Measurements from ENCODE around the gene PDE11A. TPM values are rescaled to one million over a fixed set of nuclear protein-coding genes. Genes with fewer than 3 reads are reported as not detected.

The PDE11A gene
- total RNA-seq, 1 experiment from 2014 or later: 0.29 TPM

DNA sequence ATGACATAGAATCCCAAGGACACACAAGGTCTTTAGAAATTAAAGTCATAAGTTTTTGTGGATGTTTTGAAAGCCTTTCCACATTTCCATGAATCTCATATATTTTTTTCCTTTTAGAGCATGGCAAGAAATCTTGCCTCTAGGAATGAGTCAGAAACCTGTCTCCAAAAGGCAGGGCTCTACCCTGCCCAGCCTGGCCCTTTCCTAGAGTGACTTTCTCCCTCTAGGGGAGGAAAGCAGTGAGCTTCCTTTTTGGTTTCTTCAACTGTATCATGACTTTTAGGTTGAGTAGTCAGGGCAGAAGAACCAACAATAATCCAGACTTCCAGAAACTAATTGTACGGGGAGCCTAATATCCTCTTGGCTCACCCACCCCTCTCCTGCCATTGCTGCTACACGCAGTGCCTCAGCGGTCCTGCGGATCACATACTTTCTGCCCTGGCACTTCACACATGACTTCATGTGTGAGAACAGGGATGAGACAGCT, 379.8 kb downstream of the PDE11A start:
- peak; percentile 48 for DNase-seq (ENCODE audit: low read depth)

DNA sequence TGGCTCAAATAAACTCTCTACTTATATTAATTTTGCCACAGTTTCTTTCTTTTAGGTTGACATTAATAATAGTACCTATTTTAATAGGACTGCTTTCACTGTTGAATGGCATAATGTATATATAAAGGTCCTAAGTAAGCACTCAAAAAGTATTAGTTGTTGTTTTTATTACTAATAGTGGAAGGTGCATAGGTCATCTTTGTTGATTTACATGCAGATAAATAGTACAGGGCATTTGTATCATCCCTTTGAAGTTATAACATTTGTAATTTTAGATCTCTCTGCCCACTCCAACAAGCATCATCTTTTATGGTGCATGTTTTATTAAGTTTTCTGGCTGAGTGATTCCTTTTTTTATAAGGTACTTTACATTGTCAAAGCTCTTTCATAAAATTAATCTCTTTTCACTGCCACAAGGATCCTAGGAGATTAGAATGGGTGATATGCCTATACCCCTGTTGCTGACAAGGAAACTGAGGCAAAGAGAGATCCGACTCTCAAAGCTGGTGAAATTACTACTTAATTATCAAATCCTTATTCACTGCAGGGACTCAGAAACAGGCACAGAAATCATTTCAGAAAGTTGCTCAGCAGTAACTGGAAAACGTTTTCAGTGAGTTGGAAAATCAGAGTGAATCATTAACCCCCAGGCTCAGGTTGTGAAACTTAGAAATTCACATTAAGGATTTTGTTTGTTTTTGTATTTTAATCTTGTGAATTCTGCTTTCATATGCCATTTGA, 380.4 kb downstream of the PDE11A start:
- DNase-seq (ENCODE audit: low read depth): no peak

DNA sequence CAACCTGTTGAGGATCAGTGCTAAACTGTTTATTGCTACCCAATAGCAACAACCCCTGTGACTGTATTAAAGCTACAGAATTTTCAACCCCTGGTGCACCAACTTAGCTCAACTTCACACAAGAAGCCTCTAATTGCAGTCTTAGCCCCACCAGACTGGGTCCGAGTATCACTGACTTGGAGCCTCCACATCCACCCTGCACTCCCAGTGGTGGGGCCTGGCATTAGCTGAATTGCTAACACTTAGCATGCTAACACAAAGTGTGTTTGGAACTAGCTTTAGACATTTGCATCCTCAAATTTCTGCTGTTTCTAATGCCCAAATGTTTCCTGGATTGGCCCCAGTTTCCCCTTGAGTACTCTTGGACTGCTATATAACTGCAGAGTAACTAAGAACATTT, 381.4 kb downstream of the PDE11A start:
- DNase-seq (ENCODE audit: low read depth): no peak

DNA sequence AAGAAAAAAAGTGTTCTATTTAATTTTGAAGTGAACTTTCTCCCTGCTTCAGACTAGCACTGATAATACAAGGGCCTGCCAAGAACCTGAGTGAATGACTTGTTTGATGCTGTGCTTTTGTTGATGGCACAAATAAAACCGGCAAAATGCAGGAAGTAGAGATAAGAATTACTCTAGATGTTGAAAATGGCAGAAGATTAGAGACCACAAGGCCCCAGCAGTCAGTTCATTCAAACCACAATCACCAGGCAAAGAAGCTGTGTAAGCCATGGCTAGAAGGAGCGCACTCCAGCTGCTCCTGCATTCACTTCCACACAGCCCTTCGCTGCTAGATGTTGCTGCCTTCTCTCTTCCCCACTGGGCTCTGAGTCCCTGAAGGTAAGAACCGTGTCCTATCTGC, 383.0 kb downstream of the PDE11A start:
- no peak for DNase-seq (ENCODE audit: low read depth)

DNA sequence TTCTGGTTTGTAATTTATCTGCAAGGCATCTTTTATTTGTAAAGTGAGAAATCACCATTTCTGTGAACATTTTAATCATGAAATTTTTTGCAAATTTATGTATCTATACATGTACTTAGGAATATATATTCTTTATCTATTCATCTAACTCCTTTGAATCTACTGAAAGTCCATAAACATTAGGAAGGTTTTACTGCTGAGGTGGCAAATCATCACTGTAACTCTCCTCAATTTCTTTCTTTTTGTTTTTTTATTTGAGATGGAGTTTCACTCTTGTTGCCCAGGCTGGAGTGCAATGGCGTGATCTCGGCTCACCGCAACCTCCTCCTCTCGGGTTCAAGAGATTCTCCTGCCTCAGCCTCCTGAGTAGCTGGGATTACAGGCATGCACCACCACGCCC, 383.7 kb downstream of the PDE11A start:
- no peak for DNase-seq (ENCODE audit: low read depth)

DNA sequence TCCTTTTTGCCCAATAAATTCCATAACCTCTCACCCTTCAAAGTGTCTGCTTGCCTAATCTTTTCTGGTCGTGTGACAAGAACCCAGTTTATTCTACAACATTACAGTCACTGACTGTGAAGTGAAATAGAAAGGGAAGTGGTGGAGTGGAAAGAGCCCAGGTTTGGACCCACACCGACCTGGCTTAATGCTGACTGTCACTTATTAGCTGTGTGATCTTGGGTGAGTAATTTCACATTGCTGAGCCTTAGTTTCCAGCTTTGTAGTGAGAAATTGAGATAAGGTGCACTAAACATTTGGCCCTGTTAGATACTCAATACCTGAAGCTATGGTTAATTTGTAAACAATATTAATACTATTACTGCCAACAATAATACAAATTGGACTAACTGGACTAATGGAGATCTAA, 388.9 kb downstream of the PDE11A start:
- DNase-seq (ENCODE audit: low read depth): no peak

DNA sequence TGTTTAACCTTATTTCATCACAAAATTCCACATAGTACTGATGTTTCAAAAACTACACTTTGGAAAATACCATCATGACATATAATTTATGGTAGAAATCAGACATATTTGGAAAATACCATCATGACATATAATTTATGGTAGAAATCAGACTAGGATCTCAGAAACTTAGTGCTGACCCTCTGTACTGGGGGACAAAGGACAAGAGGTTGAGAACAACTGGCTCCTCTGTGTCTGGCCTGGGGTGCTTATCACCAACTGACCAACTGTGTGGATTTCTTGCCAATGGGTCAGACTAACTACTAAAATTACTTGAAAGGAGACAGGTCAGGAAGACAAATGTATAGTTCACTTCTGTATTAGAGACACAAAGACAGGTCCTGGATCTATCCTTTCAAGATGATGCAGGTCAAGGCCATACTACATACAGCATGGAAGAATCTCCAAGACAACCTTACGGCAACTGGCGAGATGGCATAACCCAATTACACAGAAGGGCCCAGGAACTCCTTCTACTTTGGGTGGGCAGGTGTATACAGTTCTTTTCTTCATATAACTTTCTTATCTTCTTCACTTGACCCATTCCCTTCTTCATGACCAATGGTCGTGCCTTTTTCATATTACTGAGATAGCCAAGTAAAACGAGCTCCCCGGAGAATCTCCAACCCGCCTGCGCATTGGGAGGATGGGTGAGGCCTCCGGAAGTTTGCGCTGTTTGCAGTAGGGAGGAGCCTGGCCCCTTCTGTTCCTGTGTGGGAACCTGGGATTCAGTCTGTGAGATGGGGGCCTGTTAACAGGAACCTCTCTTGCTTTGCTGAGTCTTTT, 389.5 kb downstream of the PDE11A start:
- no peak for DNase-seq (ENCODE audit: low read depth)

DNA sequence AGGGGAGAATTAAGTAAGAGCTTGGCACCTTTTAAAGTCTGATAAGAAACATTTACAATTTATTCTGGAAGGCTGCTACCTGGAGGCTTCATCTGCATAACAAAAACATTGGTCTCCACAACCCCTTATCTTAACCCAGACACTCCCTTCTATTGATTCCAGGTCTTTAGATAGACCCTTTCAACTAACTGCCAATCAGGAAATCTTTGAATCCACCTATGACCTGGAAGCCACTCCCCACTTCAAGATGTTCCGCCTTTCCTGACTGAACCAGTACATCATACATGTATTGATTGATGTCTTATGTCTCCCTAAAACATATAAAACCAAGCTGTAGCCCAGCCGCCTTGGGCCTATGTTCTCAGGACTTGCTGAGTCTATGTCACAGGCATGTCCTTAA, 390.6 kb downstream of the PDE11A start:
- DNase-seq (ENCODE audit: low read depth): no peak

DNA sequence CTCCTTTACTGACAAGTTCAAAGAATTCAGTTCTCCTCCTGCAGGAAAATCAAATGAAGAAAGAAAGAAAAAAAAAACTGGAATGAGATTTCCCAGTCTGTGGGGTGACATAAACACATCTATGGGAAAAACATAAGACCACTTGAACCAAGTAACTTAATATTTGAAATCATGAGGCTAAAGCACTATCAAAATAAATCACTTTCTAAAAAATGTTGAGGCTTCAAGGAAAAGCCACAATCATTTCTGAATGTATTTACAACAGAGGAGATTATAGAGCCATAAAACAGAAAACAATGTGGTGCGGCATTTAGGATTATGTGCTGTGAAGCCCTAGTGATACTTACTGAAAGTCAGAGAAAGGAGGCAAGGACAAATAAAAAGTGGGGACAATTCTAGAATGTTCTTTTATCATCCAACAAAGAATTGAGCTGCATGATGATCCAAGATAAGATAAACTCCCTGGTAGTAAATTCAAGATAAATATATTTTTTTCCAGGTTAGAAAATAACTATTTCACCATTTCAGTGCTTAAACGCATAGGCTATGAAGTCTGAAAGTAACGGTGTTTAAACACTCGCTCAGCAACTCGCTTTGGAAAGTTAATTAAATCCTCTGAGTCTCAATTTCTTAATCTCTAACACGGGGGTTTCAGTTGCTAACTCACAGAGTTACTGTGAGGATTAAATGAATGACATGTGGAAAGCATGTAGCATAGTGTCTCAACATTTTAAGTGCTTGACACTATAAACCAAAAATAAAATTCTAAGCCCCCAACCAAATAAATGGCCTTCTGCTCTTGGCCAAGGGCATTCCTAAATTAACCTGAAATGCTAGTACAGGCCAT, 391.5 kb downstream of the PDE11A start:
- no peak for DNase-seq (ENCODE audit: low read depth)

DNA sequence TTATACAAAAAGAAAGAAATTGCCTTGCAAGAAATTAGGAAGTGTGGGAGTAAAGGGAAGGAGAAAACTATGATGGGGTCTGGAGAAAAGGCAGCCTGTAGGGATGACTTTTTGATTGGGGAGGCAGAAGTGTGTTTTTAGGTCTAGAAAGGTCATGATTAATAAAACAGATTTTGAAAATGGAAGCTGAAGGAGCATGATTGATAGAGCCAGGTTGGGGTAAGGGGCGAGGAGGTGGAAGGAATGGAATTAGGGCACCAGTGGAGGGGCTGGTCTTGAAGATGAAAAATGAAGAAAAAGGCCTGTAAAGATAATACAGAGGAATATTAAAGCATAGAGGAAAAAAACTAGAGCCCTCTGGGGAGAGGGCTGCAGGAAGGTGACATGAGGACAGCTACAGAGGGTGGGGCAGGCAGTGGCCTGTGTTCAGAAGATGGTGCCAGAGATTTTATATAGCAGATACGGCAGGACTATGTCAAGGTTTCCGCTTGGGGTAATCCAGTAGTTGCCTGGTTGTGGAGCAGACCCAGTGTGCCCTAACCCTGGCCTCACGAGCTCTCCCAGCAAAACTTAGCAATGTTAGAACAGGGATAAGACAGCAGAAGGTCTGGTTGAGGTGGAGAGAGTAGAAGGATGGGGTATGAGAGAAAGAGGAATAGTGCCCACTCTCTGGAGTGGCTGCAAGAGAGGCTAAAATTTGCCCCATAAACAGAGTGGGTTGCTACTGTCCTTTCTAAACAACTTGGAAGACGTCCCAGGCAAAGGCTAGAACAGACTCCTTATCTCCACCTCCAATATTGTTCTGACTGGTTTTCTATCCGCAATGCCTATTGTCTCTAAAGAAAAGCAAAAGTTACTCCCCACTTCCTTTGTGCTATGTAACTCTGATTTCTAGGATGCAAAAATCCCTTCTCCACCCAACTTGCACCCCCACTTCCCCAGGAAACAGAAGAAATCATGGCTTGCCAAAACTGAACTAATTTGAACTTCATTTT, 392.7 kb downstream of the PDE11A start:
- DNase-seq (ENCODE audit: low read depth): no peak

DNA sequence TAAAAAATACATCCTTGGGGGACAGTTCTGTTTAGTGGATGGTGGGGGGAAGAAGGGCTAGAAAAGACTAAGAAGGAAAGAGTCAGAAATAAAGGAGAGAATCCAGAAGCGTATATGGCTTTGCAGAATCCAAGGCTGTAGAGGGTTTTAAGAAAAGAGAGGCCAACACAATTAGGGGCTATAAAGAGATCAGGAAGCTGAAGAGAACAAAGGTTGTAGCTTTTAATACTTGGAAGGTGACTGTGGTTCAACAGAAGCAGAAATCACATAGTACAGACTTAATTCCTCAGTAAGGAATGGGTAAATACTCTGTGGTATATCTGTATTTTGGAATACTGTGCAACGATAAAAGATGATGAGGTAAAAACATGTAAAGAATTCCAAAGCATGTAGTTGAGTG, 393.6 kb downstream of the PDE11A start:
- no peak for DNase-seq (ENCODE audit: low read depth)

DNA sequence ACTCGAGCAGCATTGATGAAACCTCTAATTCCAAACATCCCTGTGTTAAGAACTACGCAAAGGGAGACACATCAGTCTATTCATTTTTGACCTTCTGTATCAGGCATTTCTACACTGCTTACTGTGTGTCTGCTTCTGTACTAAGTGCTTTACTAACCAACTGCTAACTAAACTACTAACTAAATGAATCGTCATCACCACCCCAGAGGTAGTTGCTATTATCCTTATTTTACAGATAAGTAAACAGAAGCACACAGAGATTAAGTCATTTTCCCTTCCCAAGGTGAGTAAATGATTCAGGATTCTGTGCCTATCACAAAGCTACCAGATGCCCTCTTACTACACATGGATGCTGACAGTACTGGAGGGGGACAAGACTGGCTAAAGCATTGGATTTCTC, 395.9 kb downstream of the PDE11A start:
- DNase-seq (ENCODE audit: low read depth): no peak

DNA sequence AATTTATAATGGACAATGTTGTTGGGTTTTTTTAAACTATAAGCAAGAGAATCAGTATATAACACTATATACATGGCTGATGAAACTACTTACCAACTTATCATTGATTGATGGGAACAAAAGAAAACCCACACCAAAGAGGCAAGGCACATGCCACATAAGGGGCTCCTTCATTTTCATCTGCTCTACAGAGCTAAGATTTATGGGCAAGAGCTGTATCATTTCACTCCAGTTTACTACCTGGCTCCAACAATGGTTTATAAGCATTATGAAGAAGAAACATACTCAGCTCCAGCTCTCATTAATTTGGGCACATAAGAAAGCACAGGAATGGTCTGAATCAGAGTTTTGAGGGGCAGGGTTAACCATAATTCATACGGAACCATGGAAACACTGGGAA, 396.8 kb downstream of the PDE11A start:
- DNase-seq (ENCODE audit: low read depth): no peak

DNA sequence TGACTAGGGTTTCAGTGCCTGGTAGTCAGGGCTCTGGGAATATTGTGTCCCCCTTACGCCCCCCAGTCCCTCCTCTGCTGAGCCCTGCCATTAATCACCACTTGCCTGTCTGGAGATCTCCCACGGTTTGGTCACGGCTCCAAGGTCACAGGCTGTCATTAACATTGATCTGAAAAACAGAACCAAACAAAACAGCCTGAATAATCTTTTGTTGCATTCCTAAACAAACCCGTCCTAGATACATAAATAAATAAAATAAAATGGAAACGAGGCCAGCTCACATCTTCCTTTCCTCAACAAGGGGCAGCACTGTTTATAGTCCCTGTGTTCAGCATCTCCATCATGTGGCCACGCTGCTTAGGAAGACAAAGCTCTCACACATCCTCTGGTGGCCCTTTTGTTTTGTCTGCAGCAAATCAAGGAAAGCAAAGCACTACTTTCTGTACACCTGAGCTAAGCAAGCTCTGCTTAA, 397.2 kb downstream of the PDE11A start:
- no peak for DNase-seq (ENCODE audit: low read depth)

DNA sequence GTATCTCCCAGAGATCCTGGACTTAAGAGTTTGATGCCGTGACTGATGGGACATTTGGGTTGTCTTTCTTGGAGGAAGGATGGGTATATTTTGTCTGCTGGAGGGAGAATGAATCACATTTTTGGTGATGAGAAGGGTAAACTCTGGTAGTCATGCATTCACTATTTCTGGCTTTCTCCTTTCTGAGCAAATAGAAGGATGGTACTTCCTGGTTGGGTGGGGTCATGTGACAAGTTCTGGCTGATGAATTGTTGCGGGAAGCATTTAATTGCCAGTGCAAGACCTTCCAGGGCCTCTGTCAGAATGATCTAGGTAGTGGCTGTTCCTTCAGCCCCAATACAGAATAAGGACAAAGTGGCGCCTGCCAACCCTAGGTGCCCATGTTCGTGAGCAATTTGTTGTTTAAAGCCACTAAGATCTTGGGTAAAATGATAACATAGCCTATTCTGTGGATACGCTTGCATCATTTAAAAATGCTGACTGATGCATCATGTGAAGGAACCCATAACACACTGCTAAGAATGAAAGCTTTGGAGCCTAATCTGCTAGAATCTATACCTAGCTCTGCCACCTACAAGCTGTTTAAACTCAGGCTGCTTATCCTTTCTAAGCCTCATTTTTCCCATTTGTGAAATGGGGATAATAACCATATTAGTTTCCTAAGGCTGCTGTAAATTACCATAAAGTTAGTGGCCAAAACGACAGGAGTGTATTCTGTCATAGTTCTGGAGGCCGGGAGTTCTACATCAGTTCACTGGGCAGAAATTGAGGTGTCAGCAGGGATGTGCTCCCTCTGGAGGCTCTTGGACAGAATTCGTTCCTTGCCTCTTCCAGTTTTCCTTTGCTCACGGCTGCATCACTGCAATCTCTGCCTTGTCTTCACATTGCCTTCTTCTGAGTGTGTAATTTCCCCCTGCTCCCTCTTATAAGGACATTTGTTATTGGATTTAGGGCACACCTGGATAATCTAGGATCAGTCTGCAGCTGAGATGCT, 398.7 kb downstream of the PDE11A start:
- no peak for DNase-seq (ENCODE audit: low read depth)

DNA sequence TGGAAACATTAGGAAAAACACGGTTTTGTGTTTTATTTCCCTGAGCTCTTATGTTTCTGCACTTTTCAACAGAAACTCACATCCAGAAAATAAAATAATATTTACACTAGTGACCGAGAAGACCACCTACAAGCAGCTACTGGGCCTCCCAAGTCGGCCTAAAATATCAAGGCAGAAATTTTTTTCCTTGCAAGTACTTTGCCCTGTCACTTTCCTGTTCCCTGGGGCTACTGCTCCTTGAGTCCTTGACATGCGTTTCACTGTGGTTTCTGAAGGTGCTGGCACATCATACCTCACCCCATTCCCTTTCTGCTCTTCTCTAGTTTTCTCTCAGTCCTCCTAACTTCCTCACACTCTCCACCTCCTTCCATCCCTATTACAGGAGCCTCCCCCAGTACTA, 400.9 kb downstream of the PDE11A start:
- no peak for DNase-seq (ENCODE audit: low read depth)

DNA sequence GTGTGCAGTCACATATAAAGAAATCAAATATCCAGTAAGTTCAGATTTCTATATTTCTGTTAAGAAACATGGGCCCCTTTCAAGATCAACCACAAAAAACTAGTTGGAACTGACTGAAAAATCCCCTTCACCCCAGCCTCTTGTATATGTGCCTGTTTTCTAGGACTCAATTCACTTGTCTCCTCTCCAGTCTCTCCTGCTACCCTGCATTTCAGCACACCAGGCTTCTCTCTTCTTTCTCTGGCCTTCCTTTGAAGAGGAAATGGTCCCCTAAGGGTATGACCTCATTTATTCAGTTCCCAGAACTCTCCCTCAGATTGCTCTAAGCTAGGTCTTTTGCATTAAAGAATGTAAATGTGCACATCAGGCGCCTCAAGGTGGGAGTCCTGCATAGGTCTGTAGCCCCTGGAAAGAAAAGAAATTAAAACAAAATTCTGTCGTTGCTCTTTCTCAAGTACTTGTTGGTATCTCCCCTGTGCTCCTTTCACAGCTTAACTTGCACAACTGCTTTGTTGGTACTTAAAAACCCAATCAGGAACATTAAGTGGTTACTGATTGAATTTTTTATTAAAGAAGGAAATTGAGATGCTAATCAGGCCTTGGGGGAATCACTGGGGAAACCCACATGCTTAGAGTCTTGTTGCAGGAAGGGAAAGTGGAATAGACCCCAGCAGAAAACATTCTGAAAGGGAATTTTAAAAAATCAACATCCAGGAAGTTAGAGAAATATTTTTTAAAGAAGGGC, 401.6 kb downstream of the PDE11A start:
- DNase-seq (ENCODE audit: low read depth): no peak

DNA sequence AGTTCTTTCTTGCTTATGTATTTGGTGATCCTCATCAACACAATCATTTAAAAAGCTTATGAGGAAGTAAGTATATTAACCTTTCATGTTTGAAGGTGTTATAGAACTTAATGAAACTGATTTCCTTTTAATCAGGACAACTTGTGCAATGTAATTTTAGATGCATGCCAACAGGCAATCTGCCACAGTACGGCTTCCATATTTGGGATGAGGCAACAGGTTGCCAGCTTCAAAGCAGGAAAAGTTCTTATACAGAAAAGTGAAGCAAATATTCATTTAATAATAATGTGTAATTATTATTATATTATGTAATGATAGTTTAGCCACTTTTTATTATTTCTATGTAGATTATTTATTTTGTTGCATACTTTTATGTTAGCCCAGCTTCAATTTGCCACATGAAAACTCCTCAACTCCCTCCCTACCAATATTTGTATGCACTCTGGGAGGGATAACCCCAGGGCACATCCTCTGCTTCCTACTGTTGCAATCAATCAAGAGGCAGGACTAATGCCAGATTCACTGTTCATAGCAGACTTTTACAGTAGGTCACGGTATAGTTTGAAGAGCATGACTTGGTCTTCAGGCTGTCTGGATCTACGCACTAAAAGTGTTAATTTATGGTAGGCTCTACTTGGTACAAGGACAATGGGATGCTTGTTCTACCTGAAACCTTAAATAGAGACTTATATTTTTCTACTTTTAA, 402.8 kb downstream of the PDE11A start:
- DNase-seq (ENCODE audit: low read depth): no peak

All from Daoy (cell line).